SHP77 treated with DMSO at 0.1 percent for 48 hours (cell line): ENCODE results near the gene TUBB3.
A peak's percentile ranks its signal among the peaks of the same experiment; 100 is the strongest.

Experiments used
- DNase-seq: peaks from one replicate; lab custom pipeline; 2025; lab: John Stamatoyannopoulos, UW

Gene TUBB3

DNA sequence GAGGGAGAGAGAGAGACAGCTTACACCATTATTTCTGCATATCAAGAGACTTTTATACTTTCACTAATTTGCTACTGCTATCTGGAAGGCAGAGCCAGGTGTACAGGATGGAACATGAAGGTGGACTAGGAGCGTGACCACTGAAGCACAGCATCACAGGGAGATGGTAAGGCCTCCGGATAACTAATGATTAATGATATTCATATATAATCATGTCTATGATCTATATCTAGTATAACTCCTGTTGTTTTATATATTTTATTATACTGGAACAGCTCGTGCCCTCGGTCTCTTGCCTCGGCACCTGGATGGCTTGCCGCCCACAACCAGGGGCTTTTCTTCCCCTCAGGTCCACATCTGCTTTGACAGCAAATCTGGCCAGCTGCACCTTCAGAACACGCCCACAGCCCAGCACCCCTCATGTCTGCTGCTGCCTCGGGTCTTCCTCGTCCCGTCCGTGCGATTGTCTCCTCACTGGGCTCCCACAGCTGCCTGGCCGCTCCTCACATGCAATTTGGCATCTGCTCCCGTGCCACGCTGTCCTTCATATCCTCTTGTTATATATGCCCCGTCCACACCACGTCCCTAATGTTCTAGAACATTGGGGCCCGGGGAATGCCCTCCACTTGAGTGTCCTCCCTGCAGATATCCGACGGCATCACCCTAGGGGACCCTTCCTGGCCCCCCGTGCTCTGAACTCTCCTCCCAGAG, 15.2 kb downstream of the TUBB3 start:
- no peak for DNase-seq

- no peak for DNase-seq
Measured at GRCh38 chr16:89944773-89945172, 21.6 kb downstream of the TUBB3 start.

GRCh38 chr16:89945654-89946053, 22.5 kb downstream of the TUBB3 start:
- peak; percentile 10 for DNase-seq

GRCh38 chr16:89946515-89946914, 23.4 kb downstream of the TUBB3 start:
- DNase-seq, result no peak

- no peak for DNase-seq
Measured at GRCh38 chr16:89949121-89949742, 26.1 kb downstream of the TUBB3 start.

DNA sequence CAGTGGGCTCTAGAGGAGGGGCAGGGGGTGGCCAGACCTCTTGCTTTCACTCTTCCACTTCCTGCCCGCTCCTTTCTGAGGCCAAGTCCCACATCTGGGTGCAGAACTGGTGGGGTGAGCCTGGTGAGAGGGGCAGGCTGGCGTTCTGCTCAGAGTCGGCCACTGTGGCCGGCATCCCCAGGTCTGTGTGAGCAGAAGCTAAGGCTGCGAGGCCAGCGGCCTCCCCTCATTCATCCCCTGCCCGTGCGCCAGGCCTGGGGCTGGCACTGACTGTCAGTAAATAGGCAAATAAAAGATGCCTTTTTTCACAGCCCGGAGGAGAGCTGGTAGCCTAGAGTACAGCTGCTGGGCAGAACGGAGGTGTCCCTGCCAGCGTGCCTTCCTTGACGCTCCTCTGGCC, 26.6 kb downstream of the TUBB3 start:
- no peak for DNase-seq

GRCh38 chr16:89951509-89951908, 28.4 kb downstream of the TUBB3 start:
- DNase-seq, result no peak

DNA sequence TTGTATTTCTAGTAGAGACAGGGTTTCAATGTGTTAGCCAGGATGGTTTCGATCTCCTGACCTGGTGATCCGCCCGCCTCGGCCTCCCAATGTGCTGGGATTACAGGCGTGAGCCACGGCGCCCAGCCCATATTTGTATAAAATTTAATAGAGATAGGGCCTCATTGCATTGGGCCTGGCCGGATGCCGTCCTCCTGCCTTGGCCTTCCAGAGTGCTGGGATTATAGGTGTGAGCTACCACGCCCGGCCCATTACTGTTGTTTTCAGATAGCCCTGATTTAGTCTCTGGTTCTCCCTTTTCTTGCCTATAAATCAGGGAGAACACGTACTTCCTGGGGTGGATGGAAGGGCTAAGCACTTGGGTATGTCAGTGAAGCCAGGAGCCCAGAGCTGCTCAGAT, 28.9 kb downstream of the TUBB3 start:
- DNase-seq, result no peak

DNA sequence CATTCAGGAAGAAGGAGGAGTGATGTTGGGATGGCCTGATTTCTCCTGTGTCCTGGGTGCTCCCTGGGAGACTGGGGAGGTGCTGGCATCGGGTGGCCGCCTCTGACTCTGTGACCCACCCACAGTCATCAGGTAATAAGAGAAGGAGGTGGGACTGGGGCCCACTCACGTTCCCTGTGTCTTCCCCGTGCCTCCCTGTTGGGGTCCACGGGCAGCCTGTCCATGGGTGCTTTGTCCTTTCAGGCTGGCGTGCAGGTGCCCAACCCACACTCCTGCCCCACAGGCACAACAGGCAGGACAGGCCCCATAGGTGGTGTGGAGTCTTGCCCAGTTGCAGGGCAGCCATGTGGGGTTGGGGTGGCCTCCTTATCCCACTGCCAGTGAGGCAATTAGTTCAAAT, 29.4 kb downstream of the TUBB3 start:
- DNase-seq, result no peak

DNA sequence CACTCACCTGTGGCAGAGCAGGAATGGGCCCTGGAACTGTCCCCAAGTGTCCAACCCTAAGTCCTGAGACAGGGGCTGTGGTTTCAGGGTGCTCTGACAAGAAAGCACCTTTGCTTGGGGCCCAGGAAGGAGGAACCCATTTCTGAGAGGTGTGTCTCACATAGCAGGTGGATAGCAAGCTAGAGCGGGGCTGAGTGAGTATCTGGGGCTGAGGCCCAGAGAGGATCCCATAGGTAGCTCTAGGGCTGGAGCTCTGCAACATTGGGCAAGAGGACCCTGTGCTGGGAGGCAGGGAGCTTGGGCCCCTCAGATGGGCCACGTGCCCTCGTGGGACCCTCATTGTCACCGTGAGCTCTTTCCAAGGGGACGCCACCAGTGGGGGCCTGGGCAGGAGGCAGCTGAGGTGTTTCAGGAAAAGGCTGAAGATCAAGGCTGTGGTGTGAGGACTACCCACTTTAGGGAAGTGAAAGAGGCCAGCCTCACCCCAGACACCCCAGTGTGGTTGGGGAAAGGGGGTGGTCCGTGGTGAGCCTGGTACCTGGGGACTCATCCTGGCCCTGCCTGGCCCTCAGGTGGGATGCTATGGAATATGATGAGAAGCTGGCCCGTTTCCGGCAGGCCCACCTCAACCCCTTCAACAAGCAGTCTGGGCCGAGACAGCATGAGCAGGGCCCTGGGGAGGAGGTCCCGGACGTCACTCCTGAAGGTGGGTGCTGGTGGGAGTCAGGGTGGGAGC, 30.7 kb downstream of the TUBB3 start:
- no peak for DNase-seq

DNA sequence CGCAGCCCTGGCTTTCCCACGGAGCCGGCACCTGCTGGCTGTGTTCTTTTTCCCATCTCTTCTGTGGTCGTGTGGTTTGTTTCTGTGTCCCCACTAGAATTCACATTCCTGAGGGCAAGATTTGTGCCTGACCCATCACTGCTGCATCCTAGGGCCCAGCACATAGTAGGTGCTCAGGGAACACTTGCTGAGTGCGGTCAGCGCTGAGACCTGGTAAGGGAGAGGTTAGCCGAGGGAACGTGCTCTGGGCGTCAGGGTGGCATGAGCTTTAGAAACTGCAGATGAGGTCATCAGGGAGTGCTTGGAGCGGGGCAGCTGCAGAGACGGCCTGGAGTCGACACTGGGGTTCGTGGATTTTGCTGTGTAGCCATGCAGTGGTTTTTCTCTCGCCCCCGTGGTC, 31.3 kb downstream of the TUBB3 start:
- DNase-seq, result no peak

- DNase-seq, result no peak
Measured at GRCh38 chr16:89955001-89955685, 32.0 kb downstream of the TUBB3 start.

DNA sequence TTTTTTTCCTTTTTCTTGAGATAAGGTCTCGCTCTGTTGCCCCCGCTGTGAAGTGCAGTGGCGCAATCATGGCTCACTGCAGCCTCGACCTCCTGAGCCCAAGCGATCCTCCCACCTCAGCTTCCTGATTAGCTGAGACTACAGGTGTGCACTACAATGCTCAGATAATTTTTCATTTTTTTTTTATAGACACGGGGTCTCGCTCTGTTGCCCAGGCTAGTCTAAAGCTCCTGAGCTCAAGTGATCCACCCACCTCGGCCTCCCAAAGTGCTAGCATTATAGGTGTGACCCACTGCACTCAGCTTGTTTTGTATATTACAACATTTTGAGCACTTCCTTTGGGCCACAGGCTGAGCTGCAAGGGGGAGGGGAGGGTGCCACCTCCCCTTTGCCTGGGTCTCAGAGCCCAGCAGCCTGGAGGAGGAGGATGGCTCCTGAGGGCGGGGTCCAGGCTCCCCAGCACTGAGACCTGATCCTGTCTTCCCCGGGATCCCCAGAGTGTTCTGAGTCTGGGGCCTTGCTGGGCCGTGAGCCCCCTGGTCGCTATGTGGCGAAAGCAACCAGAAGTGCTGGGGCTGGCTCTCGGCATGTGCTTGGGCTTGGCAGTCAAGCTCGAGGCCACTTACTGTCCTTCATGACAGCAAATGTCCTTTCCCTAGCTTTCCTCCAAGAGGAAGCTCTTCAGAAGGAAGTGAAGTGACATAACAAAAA, 33.5 kb downstream of the TUBB3 start:
- no peak for DNase-seq

DNA sequence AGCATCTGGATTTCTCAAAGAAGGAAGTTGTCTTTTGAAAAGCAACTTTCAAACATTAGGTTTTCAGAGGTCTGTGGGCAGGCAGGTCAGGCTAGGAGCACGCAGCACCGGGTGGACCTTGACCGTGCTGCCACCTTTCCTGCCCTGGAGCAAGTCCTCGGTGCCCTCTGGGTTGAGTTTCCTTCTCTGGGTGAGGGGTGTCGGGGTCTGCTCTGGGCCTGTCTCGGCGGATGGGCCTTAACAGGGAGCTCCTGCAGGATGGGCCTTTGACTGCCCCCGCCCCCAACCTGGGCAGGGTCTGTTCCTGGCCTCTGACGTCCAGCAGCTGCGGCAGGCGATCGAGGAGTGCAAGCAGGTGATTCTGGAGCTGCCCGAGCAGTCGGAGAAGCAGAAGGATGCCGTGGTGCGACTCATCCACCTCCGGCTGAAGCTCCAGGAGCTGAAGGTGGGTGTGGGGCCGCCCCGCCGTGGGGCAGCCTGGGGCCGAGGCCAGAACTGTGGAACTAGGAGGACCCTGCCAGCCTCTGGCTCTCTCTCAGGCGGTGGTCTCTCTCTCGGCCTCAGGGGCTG, 34.2 kb downstream of the TUBB3 start:
- DNase-seq, result no peak

DNA sequence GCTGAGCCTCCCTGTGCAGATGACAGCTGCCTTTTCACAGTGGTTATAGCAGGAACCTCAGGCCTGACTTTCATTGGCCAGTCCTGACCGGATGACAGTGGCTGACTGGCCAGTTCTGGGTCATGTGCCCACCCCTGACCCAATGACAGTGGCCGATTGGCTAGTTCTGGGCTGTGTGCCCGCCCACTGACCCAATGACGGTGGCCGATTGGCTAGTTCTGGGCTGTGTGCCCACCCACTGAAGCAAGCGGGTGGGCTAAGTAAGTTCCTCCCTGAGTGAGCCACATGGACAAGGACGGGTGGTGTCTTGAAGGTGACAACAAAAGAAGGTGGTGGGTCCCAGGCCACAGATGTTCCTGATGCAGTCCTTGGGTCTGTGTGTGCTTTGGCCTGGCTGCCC, 34.9 kb downstream of the TUBB3 start:
- peak; percentile 22 for DNase-seq

DNA sequence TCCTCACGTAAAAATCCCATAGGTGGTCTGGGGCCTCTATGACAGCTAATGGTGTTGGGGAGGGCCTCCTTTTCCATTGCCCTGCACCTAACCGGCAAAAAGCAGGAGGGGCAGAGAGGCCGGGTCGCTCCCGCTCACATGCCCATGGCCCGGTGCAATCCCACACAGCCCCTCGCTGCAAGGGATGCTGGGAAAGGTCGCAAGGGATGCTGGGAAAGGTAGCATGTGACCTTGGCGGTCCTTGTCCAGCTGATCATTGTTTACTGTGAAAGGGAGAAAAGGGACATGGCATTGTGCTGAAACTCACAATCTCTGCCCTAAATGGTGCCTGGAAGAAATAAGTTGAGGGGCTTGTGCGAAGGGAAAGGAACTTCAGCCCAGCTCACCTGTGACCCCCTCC, 35.5 kb downstream of the TUBB3 start:
- DNase-seq, result no peak

DNA sequence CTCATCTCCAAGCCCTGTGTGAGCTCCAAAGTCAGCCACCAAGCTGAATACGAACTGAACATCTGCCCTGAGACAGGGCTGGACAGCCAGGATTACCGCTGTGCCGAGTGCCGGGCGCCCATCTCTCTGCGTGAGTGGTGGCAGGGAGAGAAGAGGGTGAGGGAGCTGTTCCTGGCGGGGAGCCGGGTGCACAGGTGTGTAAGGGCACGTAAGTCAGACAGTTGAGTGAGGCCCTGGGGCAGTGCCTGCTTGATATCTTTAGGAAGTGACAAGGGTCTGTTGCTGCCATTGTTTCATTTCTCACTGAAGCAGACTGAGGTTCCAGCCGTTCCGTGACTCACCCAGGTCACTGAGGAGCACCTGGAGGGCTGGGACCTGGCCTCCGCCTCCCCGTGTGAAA, 37.8 kb downstream of the TUBB3 start:
- no peak for DNase-seq

GRCh38 chr16:89961920-89962319, 38.8 kb downstream of the TUBB3 start:
- DNase-seq, result no peak

DNA sequence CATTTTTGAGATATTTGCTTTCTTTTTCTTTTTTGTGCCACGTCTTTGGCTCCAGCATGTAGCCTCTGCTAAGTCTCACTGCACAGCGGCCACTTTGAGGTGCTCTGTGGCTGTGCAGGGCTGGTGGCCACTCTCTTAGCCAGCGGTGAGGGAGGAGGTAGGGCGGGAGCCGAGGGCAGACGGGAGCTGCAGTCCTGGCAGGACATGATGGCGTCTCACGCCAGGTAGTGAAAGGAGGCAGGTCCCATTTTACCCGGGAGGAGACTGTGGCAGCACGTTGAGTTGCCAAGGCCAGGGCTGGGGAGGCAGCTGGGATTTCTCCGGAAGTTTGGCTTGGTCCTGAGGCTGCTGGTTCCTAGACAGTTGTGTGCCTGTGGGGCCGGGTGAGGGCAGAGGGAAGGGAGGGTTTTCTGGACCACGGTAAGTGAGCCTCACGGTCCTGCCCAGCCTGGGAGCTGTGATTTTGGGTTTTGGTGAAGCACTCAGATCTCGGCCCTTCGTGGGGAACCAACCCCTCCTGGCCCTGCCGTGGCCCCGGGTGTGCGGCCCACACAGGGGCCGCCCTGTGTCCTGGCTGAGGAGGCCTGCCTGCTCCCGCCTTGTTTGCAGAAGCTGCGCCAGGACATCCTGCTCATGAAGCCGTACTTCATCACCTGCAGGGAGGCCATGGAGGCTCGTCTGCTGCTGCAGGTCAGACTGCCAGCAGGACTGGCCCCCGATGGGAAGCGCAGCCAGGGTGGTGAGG, 39.8 kb downstream of the TUBB3 start:
- DNase-seq, result no peak

GRCh38 chr16:89964201-89964600, 41.1 kb downstream of the TUBB3 start:
- DNase-seq, result no peak
